T-helper 22 cell (primary cell): ENCODE data around the gene ADH1A.
"Not testable (repeated sequence)": the region's sequence is repeated elsewhere in the genome, so short reads cannot be mapped to it uniquely, and the experiment has no call there.

Experiments used
- DNase-seq: peaks from one replicate; pipeline ENCODE4 v3.0.0-alpha.2; 2020; ENCODE audit warnings: low read depth

The ADH1A gene

GRCh38 chr4:99290848-99291786, at the start of gene ADH1A:
Gene ADH1A (minus strand): TSS chr4:99290985. CDS start chr4:99290914, 71 bp downstream.
- no peak for DNase-seq

DNA sequence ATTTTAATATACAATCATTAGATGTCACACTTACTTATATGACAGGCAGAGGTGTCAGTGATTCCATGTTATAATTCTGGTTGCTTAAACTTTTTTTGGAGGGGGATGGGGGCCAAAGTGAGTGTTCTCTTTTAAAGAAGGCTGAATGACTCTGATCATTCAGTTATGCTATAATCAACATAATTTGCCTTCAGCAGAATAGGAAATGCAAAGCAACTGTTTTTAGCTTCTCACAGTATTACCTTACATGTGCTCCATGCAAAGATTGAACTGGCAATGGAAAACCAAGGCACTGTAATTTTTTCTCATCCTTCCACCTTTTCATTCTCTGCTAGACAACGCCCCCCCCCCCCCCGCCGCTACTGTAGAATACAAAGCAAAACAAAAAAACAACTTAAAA, 48.4 kb upstream of the ADH1A start:
- DNase-seq = no peak

- DNase-seq = no peak
These were observed 45.8 kb upstream of the ADH1A start for GRCh38 chr4:99336553-99336952.

DNA sequence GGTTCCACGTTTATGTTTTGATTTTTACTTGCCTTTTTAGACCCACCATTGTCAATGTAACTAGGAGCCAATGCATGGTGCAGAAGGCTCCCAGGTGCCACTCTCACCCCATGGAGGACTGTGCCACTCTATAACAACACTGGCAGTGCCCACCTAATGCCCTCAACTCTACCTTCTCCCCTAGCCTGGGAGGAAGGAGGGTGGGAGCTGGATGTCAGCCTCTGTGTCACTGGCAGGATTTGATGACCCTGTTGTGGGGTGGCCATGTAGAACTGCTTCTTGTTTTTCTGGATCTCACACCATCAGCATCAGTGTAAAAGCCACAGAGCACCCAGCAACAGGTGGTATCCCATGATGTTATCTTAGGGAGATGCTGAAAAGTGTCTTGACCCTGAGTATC, 44.1 kb upstream of the ADH1A start:
- no peak for DNase-seq

DNA sequence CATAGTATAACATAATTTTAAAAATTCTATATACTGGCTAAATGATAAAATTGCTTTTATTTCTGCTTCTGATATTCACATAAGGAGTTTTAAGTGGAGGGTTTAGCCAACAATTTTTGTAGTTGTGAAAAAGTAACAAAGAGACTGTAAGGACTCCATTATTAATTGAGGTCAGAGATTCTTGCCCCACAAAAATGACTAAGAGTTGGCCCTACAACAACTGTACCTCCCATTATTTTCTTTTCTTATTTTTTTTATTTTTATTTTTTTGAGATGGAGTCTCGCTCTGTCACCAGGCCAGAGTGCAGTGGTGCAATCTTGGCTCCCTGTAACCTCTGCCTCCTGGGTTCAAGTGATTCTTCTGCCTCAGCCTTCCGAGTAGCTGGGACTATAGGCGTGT, 39.9 kb upstream of the ADH1A start:
- no peak for DNase-seq

- no peak for DNase-seq
These were observed 39.1 kb upstream of the ADH1A start for GRCh38 chr4:99329876-99330275.

DNA sequence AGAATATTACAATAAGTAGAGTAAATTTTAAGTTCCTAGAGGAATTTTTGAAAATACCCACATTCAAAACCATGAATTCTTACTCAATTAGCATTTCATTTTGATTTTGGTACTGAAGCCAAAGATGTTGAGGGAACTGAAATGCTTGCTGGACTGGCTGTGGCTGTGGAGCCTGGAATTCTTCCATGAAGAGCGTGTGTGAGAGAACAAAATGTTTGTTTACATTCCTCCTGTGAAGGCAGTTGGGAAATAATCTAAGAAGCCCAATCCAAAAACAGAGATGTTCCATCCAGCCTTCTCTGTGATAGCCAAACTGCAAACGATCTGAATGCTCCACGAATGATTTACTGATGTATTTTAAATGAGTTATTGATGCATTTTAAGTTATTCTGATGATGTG, 34.2 kb upstream of the ADH1A start:
- DNase-seq = no peak

DNA sequence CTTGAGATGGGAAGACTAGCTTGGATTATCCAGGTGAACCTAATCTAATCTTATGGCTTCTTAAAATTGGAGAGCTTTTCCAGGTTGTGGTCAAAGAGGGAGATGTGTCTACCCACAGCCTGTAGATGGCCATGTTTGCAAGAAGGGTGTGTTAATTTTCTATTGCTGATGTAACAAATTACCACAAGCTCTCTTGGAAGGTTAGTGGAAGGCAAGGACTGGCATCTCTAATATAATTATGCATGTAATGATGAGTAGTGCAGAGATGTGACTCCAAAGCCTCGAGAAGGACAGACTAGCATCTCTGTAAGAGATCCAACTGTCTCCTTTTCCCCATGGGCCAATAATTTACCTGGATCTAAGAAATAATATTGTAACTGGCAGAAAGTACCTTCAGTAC, 33.6 kb upstream of the ADH1A start:
- no peak for DNase-seq

DNA sequence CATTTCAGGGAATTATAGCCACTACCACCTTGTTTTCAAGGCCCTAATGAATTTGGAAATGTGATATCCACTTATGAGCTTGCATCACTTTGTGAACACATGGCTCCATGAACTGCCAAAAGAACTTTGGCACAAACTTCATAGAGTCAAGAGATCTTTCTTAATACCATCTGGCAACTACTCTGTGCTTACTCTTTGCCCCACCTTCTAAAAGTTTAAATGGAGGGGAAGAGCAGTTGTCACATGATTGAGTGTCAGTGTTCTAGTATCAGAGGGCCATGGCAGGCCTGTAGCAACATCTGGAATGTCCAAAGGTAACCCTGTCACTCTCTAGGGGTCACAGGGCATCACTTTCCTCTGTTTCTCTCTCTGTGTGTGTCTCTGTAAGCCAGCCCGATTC, 33.0 kb upstream of the ADH1A start:
- no peak for DNase-seq

DNA sequence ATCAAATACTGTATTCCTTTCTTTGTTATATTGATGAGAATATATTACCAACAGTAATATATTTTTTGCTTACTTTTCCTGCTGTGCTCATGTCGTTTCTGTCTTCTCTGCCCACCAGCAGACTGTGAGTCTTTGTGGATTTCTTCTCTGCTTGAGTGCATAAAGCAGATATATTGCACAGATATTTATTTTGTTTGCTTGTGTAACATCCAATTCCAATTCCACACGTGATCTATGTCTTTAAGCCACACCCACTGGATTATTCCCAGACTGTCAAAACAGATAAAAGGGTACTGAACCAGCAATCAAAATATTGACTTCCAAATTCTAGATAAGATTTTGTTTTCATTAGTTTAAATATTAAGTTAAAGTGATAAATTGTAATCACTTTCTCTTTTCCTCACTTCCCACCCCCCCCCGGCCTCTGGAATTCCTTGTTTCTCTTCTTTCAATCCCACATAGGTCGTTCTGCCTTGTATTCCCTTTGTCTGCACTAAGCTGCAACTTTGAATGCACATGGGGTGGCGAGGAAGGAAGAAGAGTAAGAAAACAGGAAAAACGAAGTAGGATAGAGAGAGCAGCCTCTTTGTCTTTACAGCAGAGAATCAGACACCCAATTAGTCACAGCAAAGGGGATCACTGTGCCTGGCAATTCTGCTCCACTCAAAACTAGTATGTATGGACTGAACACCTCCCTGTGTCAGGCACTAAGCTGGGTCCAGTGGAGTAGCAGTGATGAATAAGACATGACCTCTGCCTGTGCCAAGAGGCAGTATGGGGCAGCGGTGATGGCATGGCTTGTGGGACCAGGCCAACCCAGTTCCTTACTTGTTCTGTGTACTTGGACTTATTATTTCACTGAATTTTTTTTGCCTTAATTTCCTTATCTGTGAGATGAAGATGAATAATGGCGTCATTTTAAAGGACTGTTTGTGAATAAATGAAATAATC, 30.7 kb upstream of the ADH1A start, which contains the start of gene ADH1B:
Gene ADH1B, minus strand, starts transcription at position 161 of the 951 bp plus-strand sequence. Its CDS starts 70 bp downstream, at position 91.
- no peak for DNase-seq

DNA sequence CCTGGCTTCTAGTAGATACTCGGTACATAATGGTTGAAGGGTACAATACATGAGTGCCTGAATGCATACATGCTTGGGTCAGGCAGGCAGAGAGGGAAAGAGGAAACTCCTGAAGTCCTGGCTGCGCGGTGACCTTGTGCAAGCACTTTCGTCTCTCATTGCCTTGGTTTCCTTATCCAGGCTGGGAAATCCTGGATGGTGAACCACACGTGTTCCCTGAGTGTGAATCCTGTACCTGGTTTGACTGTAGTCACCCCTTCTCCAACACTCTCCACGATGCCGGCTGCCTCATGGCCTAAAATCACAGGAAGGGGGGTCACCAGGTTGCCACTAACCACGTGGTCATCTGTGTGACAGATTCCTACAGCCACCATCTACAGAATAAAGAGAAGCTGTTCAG, 27.0 kb upstream of the ADH1A start:
- DNase-seq = not testable (repeated sequence)

GRCh38 chr4:99317354-99317753, 26.6 kb upstream of the ADH1A start:
- no peak for DNase-seq

- DNase-seq = no peak
These were observed 25.1 kb upstream of the ADH1A start for GRCh38 chr4:99315839-99316238.

GRCh38 chr4:99314211-99314610, 23.4 kb upstream of the ADH1A start:
- DNase-seq = no peak

- DNase-seq = no peak
These were observed 19.6 kb upstream of the ADH1A start for GRCh38 chr4:99310389-99310788.

- no peak for DNase-seq
These were observed 15.0 kb upstream of the ADH1A start for GRCh38 chr4:99305638-99306400.

- DNase-seq = no peak
These were observed 10.8 kb upstream of the ADH1A start for GRCh38 chr4:99301376-99302164.

- DNase-seq = no peak
These were observed 10.1 kb upstream of the ADH1A start for GRCh38 chr4:99300934-99301333.

DNA sequence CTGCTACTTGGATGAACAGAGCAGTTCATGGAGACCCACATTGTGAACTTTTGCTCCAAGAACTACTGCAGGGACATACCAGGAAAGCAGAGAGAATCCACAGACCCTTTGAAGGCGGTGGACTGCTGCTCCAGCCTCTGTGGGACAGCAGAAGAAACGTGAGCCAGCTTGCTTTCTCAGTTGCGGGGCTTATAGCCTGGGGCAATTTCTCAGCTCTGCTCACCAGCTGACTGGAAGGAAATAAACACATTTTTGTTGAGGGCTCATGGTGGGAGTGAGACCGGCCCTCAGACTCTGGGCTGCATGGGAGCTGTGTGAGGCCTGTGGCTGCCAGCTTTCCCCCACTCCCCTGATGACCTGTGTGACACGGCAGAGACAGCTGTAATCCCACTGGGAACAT, 2.6 kb upstream of the ADH1A start:
- no peak for DNase-seq

DNA sequence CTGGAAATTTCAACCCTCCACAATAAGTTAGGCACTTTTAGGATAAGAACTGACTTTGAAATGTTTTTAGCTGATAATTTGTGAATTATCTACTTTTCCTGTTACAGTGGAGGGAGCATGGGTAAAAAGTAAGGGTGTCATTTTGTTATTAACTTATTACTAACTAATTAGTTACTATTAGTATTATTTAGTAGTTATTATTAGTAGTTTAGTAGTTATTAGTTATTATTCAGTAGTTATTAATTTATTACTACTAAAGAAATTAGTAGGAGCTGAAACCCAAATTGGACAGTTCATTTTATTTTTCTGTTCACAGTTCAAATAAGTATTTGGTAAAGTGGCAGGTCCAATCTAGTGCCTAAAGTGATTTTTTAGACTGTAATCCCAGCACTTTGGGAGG, 5.4 kb downstream of the ADH1A start:
- no peak for DNase-seq

- no peak for DNase-seq
These were observed 8.1 kb downstream of the ADH1A start for GRCh38 chr4:99282731-99283130.
